KMS-11 (cell line): ENCODE measurements around the gene NTRK3.

Experiments
- H2AFZ ChIP-seq: fragments of 200-600 bp; sonication (generic); 2 replicates; pipeline ENCODE4 v1.6.1; 2016; ENCODE audit warnings: antibody characterized with exemption, mixed run types, low read depth
- H3K27ac ChIP-seq: fragments of 200-600 bp; sonication (generic); 2 replicates; pipeline ENCODE4 v1.6.1; 2016; ENCODE audit warnings: mild to moderate bottlenecking, mixed run types
- H3K27me3 ChIP-seq: fragments of 200-600 bp; sonication (generic); 2 replicates; pipeline ENCODE4 v1.6.1; 2017; ENCODE audit warnings: mild to moderate bottlenecking, low read depth, mixed run types, moderate library complexity; ENCODE audit not compliant: insufficient read depth
- H3K36me3 ChIP-seq: fragments of 200-600 bp; sonication (generic); 2 replicates; pipeline ENCODE4 v1.6.1; 2017; ENCODE audit warnings: mild to moderate bottlenecking, mixed run types; ENCODE audit not compliant: insufficient read depth
- H3K4me1 ChIP-seq: fragments of 200-600 bp; sonication (generic); 2 replicates; pipeline ENCODE4 v1.6.1; 2016; ENCODE audit warnings: mild to moderate bottlenecking, low read depth, mixed run types; ENCODE audit not compliant: poor library complexity, severe bottlenecking
- H3K4me2 ChIP-seq: fragments of 200-600 bp; sonication (generic); 2 replicates; pipeline ENCODE4 v1.7.0; 2016; ENCODE audit warnings: mild to moderate bottlenecking, mixed run types
- H3K4me3 ChIP-seq: fragments of 200-600 bp; sonication (generic); IDR thresholded peaks from 2 replicates; pipeline ENCODE4 v1.6.1; 2017; ENCODE audit warnings: low read depth, low read length, mixed read lengths; ENCODE audit not compliant: insufficient read depth
- H3K79me2 ChIP-seq: fragments of 200-600 bp; sonication (generic); 2 replicates; pipeline ENCODE4 v1.6.1; 2016; ENCODE audit warnings: low read depth, mixed run types; ENCODE audit not compliant: insufficient read depth
- H3K9ac ChIP-seq: fragments of 200-600 bp; sonication (generic); 2 replicates; pipeline ENCODE4 v1.6.1; 2016; ENCODE audit warnings: mild to moderate bottlenecking, mixed run types
- H4K20me1 ChIP-seq: fragments of 200-600 bp; sonication (generic); 2 replicates; pipeline ENCODE4 v1.6.1; 2016; ENCODE audit warnings: mild to moderate bottlenecking, mixed run types; ENCODE audit not compliant: insufficient read depth
- TF ChIP-seq, protein P1 (sequence below): fragments of 200-600 bp; sonication (generic); conservative IDR thresholded peaks from 2 replicates; pipeline ENCODE4 v1.6.1; 2017; ENCODE audit warnings: low read depth, mild to moderate bottlenecking, antibody characterized with exemption, low read length, moderate library complexity, mixed read lengths

Gene NTRK3

GRCh38 chr15:88018869-88019641 lies 237.5 kb downstream of the NTRK3 start:
- no peaks in the 10 kb centered on the region for H3K79me2 ChIP-seq
- TF ChIP-seq, protein P1, sequence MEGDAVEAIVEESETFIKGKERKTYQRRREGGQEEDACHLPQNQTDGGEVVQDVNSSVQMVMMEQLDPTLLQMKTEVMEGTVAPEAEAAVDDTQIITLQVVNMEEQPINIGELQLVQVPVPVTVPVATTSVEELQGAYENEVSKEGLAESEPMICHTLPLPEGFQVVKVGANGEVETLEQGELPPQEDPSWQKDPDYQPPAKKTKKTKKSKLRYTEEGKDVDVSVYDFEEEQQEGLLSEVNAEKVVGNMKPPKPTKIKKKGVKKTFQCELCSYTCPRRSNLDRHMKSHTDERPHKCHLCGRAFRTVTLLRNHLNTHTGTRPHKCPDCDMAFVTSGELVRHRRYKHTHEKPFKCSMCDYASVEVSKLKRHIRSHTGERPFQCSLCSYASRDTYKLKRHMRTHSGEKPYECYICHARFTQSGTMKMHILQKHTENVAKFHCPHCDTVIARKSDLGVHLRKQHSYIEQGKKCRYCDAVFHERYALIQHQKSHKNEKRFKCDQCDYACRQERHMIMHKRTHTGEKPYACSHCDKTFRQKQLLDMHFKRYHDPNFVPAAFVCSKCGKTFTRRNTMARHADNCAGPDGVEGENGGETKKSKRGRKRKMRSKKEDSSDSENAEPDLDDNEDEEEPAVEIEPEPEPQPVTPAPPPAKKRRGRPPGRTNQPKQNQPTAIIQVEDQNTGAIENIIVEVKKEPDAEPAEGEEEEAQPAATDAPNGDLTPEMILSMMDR = no peak
- H4K20me1 ChIP-seq = no peaks in the 10 kb centered on the region
- H3K4me2 ChIP-seq = no peak overlapping the region
- no peaks in the 10 kb centered on the region for H3K4me1 ChIP-seq
- no peak overlapping the region for H3K27ac ChIP-seq
- H3K4me3 ChIP-seq = no peak overlapping the region
- H3K27me3 ChIP-seq = no peaks in the 10 kb centered on the region
- no peak overlapping the region for H2AFZ ChIP-seq
- no peak overlapping the region for H3K9ac ChIP-seq
- no peaks in the 10 kb centered on the region for H3K36me3 ChIP-seq

GRCh38 chr15:88017753-88018152 lies 238.8 kb downstream of the NTRK3 start:
- H3K27ac ChIP-seq = no peak overlapping the region
- H3K79me2 ChIP-seq = no peaks in the 10 kb centered on the region
- no peak overlapping the region for H3K9ac ChIP-seq
- H3K4me2 ChIP-seq = no peak overlapping the region
- H3K36me3 ChIP-seq = no peaks in the 10 kb centered on the region
- H3K27me3 ChIP-seq = no peaks in the 10 kb centered on the region
- H3K4me1 ChIP-seq = no peaks in the 10 kb centered on the region
- H3K4me3 ChIP-seq = no peak overlapping the region
- H4K20me1 ChIP-seq = no peaks in the 10 kb centered on the region
- TF ChIP-seq, protein P1 = no peak
- no peak overlapping the region for H2AFZ ChIP-seq

DNA sequence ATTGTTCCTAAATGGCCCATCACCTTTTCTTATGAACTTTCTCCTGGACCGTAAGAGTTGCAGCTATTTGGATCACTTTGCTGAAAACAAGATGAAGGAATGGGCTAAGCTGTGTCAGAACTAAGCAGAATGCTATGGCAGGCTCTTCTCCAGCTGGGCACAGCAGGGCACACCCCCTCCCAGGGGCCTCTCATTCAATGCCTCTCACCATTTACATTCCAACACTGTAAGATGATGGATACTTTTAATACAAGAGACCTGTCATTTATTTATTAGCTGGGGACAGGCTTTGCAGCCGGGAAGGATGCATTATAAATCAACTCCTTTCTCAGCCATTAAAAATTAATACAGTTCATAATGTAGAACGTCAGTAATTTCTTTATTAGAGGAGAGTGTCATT lies 240.1 kb downstream of the NTRK3 start:
- Histone ChIP-seq H3K9ac (no peak overlapping the region), H4K20me1 (no peaks in the 10 kb centered on the region), H3K27me3 (no peaks in the 10 kb centered on the region), H3K27ac (no peak overlapping the region), H3K4me3 (no peak overlapping the region), H3K4me1 (no peaks in the 10 kb centered on the region), H2AFZ (no peak overlapping the region), H3K79me2 (no peaks in the 10 kb centered on the region), H3K36me3 (no peaks in the 10 kb centered on the region), H3K4me2 (no peak overlapping the region)
- TF ChIP-seq, protein P1 = no peak

DNA sequence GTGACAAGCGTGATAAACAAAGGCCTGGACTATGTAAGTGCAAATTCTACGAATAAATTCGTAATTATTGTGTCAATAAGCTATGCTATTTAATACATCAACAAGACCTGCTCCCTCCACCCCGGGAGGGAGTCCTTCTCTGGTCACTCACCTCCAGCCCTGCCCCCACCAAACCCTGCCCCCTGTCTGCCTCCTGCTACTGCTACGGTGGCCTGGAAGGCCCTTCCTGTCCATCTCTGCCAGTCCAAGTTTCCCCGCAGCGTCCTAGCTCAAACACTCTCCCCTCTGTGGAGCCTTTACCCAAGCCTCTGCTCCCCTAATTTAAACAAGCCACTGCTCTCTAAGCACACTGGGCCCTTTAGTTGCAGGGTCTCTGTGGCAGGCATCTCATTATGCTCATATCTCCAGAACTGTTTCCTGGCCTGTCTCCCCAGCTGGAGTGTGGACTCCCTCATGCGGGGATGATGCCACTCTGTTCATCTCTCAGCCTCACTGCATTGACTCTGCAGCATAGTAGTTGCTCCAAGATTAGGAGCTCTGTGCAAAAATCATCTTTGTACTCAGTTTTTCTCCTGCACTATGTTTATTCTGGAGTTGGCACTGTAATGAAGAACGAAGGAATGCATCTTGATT lies 241.2 kb downstream of the NTRK3 start:
- Histone ChIP-seq H3K9ac (no peak overlapping the region), H3K4me1 (no peaks in the 10 kb centered on the region), H3K79me2 (no peaks in the 10 kb centered on the region), H3K4me2 (no peak overlapping the region), H4K20me1 (no peaks in the 10 kb centered on the region), H3K4me3 (no peak overlapping the region), H3K27ac (no peak overlapping the region), H3K27me3 (no peaks in the 10 kb centered on the region), H2AFZ (no peak overlapping the region), H3K36me3 (no peaks in the 10 kb centered on the region)
- TF ChIP-seq, protein P1 = no peak
